Measurements from ENCODE around the gene MED1.

MED1 gene

GRCh38 chr17:39361064-39361463 is 90.0 kb downstream of the MED1 start:
- no peaks in the 10 kb centered on the region; the same call in 1 of the 2 replicates for H3K36me3 ChIP-seq (ENCODE audit: insufficient read depth, low read length)
- H3K27ac ChIP-seq (ENCODE audit: low read length) = no peak overlapping the region
- no peak for TF ChIP-seq CTCF (IDR thresholded peaks at IDR 0.05; ENCODE audit: borderline replicate concordance, extremely low read depth, low read length, poor library complexity, severe bottlenecking)
- TF ChIP-seq EZH2 (IDR thresholded peaks at IDR 0.05; ENCODE audit: borderline replicate concordance, low read depth, low read length, severe bottlenecking) = no peak
- H4K20me1 ChIP-seq (ENCODE audit: insufficient read depth, low read length) = peaks cover 14% of the 10 kb centered on the region
- H3K9me3 ChIP-seq (ENCODE audit: insufficient read depth, low read length, severe bottlenecking) = no peaks in the 10 kb centered on the region
- no peaks in the 10 kb centered on the region for H3K4me1 ChIP-seq (ENCODE audit: insufficient read depth, low read length)
- H3K79me2 ChIP-seq (ENCODE audit: insufficient read depth, low read length) = peaks cover 6% of the 10 kb centered on the region; the same call in 1 of the 2 replicates
- H2AFZ ChIP-seq (ENCODE audit: low read depth, low read length) = no peak overlapping the region
- H3K27me3 ChIP-seq (ENCODE audit: insufficient read depth, low read length, poor library complexity) = no peaks in the 10 kb centered on the region
- H3K4me2 ChIP-seq (ENCODE audit: insufficient read depth, low read length) = no peak overlapping the region
- H3K9ac ChIP-seq (ENCODE audit: low read depth, low read length) = no peak overlapping the region
- H3K4me3 ChIP-seq (ENCODE audit: low read depth in 1 of 2, low read length in 2 of 2) = no peak overlapping the region
- ATAC-seq (ENCODE audit: insufficient read depth, low read depth) = no peak
- no peak for DNase-seq

GRCh38 chr17:39360537-39360936 is 90.5 kb downstream of the MED1 start:
- H3K4me2 ChIP-seq (ENCODE audit: insufficient read depth, low read length) = no peak overlapping the region
- no peak overlapping the region for H2AFZ ChIP-seq (ENCODE audit: low read depth, low read length)
- no peak overlapping the region for H3K9ac ChIP-seq (ENCODE audit: low read depth, low read length)
- H3K9me3 ChIP-seq (ENCODE audit: insufficient read depth, low read length, severe bottlenecking) = no peaks in the 10 kb centered on the region
- ATAC-seq (ENCODE audit: insufficient read depth, low read depth) (no peak), DNase-seq (no peak)
- no peaks in the 10 kb centered on the region for H3K27me3 ChIP-seq (ENCODE audit: insufficient read depth, low read length, poor library complexity)
- no peak overlapping the region for H3K27ac ChIP-seq (ENCODE audit: low read length)
- no peaks in the 10 kb centered on the region for H3K4me1 ChIP-seq (ENCODE audit: insufficient read depth, low read length)
- peaks cover 14% of the 10 kb centered on the region for H4K20me1 ChIP-seq (ENCODE audit: insufficient read depth, low read length)
- no peaks in the 10 kb centered on the region; the same call in 1 of the 2 replicates for H3K36me3 ChIP-seq (ENCODE audit: insufficient read depth, low read length)
- TF ChIP-seq CTCF (IDR thresholded peaks at IDR 0.05; ENCODE audit: borderline replicate concordance, extremely low read depth, low read length, poor library complexity, severe bottlenecking) (no peak), EZH2 (IDR thresholded peaks at IDR 0.05; ENCODE audit: borderline replicate concordance, low read depth, low read length, severe bottlenecking) (no peak)
- H3K79me2 ChIP-seq (ENCODE audit: insufficient read depth, low read length) = peaks cover 6% of the 10 kb centered on the region; the same call in 1 of the 2 replicates
- H3K4me3 ChIP-seq (ENCODE audit: low read depth in 1 of 2, low read length in 2 of 2) = no peak overlapping the region

GRCh38 chr17:39359994-39360393 is 91.1 kb downstream of the MED1 start:
- Histone ChIP-seq H3K27ac (ENCODE audit: low read length) (no peak overlapping the region), H3K36me3 (ENCODE audit: insufficient read depth, low read length) (no peaks in the 10 kb centered on the region; the same call in 1 of the 2 replicates), H4K20me1 (ENCODE audit: insufficient read depth, low read length) (peaks cover 14% of the 10 kb centered on the region), H3K9ac (ENCODE audit: low read depth, low read length) (no peak overlapping the region), H3K27me3 (ENCODE audit: insufficient read depth, low read length, poor library complexity) (no peaks in the 10 kb centered on the region), H3K4me2 (ENCODE audit: insufficient read depth, low read length) (no peak overlapping the region), H3K9me3 (ENCODE audit: insufficient read depth, low read length, severe bottlenecking) (no peaks in the 10 kb centered on the region), H3K4me3 (ENCODE audit: low read depth in 1 of 2, low read length in 2 of 2) (no peak overlapping the region), H3K4me1 (ENCODE audit: insufficient read depth, low read length) (no peaks in the 10 kb centered on the region), H3K79me2 (ENCODE audit: insufficient read depth, low read length) (peaks cover 6% of the 10 kb centered on the region; the same call in 1 of the 2 replicates), H2AFZ (ENCODE audit: low read depth, low read length) (no peak overlapping the region)
- ATAC-seq (ENCODE audit: insufficient read depth, low read depth) (no peak), DNase-seq (no peak)
- TF ChIP-seq CTCF (IDR thresholded peaks at IDR 0.05; ENCODE audit: borderline replicate concordance, extremely low read depth, low read length, poor library complexity, severe bottlenecking) = no peak
- no peak for TF ChIP-seq EZH2 (IDR thresholded peaks at IDR 0.05; ENCODE audit: borderline replicate concordance, low read depth, low read length, severe bottlenecking)

- no peaks in the 10 kb centered on the region for H3K9me3 ChIP-seq (ENCODE audit: insufficient read depth, low read length, severe bottlenecking)
- TF ChIP-seq EZH2 (IDR thresholded peaks at IDR 0.05; ENCODE audit: borderline replicate concordance, low read depth, low read length, severe bottlenecking) = no peak
- peaks cover 6% of the 10 kb centered on the region; the same call in 1 of the 2 replicates for H3K79me2 ChIP-seq (ENCODE audit: insufficient read depth, low read length)
- no peak overlapping the region for H2AFZ ChIP-seq (ENCODE audit: low read depth, low read length)
- H3K9ac ChIP-seq (ENCODE audit: low read depth, low read length) = no peak overlapping the region
- ATAC-seq (ENCODE audit: insufficient read depth, low read depth) (no peak), DNase-seq (no peak)
- H3K4me3 ChIP-seq (ENCODE audit: low read depth in 1 of 2, low read length in 2 of 2) = no peak overlapping the region
- H3K4me2 ChIP-seq (ENCODE audit: insufficient read depth, low read length) = no peak overlapping the region
- H3K4me1 ChIP-seq (ENCODE audit: insufficient read depth, low read length) = no peaks in the 10 kb centered on the region
- no peaks in the 10 kb centered on the region for H3K27me3 ChIP-seq (ENCODE audit: insufficient read depth, low read length, poor library complexity)
- H3K27ac ChIP-seq (ENCODE audit: low read length) = no peak overlapping the region
- H3K36me3 ChIP-seq (ENCODE audit: insufficient read depth, low read length) = no peaks in the 10 kb centered on the region; the same call in 1 of the 2 replicates
- peaks cover 14% of the 10 kb centered on the region for H4K20me1 ChIP-seq (ENCODE audit: insufficient read depth, low read length)
Observed at GRCh38 chr17:39357986-39358385, 93.1 kb downstream of the MED1 start.
